Measurements from ENCODE around the gene ABCD4.
A peak's percentile ranks its signal among the peaks of the same experiment; 100 is the strongest.
"Not testable (repeated sequence)": the region's sequence is repeated elsewhere in the genome, so short reads cannot be mapped to it uniquely, and the experiment has no call there.

The ABCD4 gene

DNA sequence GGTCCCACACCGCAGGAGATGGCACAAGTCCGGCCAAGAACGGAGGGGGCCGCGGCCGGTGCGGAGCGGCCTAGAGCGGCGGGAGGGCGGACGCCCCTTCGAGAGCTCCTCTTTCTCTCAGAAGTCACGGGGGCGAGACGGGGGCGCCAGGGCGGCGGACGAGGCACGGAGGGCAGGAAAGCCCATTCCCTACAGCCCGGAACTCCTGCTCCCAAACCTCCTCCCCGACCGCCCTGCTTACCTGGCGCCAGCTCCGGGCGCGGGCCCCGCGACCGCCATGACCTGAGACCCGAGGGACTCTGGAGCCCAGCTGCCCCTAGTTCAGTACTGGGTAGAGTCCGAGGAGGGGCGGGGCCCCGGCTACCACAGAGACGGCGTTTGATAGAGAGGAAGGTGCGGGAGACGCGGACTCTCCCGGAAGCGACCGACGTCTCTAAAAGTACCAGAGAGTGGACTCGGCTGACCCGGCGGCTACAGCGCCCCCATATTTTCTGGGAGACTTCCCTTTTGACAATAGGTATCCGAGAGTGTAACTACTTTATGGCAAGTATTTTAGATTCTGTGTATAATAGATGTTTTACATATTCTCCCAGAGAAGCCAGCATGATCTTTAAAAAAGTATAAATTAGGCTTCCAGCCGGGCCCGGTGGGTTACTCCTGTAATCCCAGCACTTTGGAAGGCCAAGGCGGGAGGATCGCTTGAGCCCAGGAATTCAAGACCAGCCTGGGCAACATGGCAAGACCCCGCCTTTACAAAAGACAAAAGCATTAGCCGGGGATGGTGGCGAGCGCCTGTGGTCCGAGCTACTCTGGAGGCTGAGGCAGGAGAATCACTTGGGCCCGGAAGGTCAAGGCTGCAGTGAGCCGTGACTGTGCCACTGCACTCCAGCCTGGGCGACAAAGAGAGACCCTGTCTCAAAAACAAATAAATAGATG lies at the start of gene ABCD4:
Gene ABCD4 (minus strand): TSS at position 301 of the 936 bp plus-strand sequence. CDS start 22 bp downstream, at position 279.
- peak; percentile 65 to 78 (median 77) for DNase-seq (ENCODE audit: low read depth in 3 of 3)

DNA sequence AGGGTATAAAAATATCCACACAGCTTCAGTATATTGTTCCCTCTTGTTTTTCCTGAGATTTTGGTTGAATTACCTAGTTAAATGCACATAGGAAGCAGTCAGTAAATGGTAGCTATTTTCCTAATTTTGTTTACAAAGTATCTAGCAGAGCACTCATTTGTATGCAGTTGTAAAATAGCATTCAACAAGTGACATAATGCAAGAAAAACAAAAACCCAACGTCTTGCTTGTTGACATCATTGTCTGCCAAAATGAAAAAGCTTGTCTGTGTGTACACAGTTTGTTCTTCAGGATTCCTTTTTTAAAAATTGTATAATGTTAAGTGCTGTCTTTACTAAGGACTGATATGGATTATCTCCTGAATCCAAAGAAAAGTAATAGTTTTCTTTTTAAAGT lies 48.2 kb upstream of the ABCD4 start:
- no peak for DNase-seq (ENCODE audit: low read depth in 3 of 3)

DNA sequence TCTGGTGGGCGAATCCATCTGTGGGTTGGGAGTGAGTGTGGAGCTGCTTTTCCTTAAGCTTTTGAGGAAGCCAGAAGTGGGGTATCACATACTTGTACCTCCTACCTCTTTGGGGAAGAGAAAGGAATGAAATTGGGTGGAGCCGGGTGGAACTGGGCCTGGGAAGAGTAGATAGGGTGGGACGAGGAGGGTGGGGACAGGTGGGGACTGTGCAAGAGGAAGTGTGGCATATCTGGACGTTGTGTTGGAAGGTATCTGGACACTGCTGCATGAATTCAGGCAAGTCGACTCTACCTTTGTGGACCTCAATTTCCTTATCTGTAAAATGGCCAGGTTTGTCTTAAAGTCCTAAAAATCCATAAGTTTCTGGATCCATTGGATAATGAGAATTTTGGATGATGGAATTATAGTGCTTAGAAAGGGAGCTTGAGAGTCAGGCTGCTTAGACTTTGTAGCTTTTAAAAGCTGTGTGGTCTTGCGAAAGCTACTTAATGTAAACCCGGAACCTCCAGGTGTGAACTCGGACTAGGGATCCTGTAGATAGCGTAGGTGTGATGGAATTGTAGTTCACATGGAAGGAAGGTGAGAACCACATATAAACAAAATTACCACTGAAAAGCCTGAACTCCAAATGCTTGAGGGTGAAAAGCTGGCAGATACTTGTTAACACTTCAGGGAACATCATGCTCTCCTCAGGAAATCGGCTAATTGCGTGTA lies 47.6 kb upstream of the ABCD4 start:
- no peak for DNase-seq (ENCODE audit: low read depth in 3 of 3)

DNA sequence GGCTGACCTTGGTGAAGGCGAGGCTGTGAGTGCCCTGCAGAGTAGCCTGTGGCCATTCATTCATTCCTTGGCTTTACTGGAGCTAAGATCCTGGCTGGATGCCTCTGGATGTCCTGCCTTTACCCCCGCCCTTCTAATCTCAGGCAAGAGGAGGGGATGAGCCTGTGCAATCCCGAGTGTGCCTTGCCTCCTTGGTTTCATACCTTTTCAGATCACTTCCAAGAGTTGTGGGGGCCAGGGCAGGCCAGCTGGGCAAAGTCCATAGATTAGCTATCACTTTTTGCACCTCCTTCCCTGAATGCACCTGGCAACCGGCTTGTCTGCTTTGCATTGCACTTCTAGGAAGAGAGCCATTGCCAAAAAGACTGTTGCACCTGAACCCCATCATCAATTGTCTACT lies 47.0 kb upstream of the ABCD4 start:
- no peak for DNase-seq (ENCODE audit: low read depth in 3 of 3)

DNA sequence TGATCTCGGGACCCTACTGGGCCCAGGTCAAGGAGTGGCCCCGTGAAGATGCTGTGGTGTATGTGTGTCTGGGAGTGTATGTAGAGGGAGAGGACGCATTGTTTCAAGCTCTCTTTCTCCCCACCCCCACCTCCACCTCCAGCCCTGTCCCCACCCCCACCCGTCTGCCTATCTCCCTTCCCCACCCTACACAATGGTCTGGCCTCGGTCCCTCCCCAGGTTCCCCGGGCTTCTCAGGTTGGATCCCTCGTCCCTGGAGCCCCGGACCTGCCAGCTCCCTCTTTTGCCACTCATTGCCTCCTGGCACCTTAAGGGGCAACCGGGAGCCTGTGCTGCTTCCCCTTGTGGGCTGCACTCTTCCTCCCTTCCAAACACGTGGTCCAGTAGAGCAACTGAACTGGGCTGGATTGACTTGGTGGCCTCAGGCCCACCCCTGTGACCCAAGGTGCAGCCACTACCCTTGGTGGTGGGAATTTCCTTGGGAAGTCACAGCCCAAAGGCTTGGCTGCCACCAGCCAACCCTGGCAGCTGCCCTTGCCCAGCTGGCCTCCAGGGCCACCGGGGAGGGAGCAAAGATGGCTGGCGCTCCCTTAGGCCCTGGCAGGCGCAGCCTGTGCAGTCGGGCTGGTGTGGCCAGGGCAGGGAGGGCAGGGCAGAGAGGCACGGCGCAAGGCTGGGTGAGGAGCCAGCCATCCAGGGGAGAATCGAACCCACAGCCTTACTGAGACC lies 46.2 kb upstream of the ABCD4 start:
- no peak for DNase-seq (ENCODE audit: low read depth in 3 of 3)

DNA sequence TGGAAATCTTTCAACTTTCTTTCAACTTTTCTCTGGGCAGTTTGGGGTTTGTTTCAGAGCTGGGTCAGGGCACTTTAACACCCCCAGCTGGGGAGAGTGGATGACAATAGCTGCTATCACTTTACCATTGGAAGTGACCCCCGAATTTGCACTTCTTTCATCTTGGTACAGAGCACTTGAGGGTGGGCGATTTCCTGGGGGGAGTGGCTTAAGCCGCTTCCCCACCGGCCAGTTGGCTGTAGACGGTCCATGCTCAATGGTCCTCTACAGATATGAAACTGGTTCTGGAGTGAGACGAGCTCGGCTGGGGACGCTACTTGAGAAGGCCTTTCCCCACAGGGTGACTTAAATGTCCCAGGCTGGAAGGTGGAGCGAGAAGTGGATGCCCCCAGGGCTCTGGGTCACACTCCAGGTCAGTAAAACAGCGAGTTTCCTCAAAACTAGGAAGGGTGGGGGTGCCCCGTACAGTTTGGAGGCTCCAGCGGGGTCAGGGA lies 45.6 kb upstream of the ABCD4 start, which contains the start of gene VRTN:
Gene VRTN (plus strand): TSS at position 231 of the 494 bp plus-strand sequence. CDS start 8,313 bp downstream, outside the sequence.
- no peak for DNase-seq (ENCODE audit: low read depth in 3 of 3)

DNA sequence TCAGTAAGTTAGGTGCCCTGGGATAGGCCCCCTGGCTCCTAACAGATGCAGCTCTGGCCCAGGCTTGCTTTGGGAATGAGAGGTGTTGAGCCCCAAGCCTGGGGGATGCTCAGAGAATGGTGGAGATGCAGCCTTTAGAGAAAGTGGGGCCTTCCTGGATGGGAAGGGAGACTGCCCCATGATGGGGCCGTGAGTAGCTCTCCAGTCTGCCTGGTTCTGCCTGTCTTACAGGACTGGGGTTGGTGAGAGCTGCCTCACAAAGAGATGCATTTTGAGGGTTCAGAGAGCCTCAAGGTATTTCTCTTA lies 45.0 kb upstream of the ABCD4 start:
- no peak for DNase-seq (ENCODE audit: low read depth in 3 of 3)

DNA sequence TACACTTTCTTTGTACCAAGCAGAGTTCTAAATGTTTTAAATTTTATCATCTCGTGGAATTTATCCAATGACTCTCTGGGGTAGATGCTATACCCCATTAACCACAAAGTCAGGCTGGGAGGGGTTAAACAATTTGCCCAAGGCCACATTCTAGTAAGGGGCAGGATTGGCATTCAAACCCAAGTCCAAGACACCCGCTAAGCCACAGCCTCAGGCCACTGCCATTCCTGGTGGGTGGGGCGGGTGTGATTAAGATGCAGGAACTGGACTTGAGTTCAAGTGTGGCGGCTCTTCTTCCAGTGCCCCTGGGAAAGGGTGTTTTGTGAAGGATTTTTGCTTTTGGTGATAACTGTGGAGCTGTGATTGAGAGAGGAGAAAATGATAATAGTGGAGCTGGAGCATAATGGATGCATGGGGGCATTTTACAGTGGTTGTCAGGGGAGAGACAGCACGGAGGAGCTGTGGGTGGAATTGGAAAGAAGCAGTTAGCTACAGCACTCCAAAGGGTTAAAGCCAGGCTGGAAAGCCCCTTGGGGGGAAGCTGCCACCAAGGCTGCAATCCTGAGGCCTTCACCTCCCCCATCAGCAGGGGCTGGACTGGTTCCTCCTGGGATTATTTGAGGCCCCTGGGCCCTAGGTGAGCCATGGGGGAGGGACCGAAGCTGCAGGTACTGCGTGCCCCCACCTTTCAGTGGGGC lies 44.5 kb upstream of the ABCD4 start:
- no peak for DNase-seq (ENCODE audit: low read depth in 3 of 3)

DNA sequence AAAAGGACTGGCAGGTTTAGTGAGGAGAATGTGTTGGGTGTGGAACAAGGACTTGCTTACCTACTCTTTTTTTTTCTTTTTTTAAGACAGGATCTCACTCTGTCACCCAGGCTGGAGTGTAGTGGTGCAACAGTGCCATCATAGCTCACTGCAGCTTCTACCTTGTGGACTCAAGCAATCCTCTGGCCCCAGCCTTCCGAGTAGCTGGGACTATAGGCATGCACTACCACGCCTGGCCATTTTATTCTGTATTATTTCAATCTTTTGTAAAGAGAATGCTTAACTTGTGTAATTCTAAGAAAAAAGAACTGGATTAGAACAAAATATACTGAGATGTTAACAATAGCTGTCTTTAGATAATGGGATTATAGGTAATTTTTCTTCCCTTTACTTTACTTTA lies 43.6 kb upstream of the ABCD4 start:
- DNase-seq (ENCODE audit: low read depth in 3 of 3): no peak

DNA sequence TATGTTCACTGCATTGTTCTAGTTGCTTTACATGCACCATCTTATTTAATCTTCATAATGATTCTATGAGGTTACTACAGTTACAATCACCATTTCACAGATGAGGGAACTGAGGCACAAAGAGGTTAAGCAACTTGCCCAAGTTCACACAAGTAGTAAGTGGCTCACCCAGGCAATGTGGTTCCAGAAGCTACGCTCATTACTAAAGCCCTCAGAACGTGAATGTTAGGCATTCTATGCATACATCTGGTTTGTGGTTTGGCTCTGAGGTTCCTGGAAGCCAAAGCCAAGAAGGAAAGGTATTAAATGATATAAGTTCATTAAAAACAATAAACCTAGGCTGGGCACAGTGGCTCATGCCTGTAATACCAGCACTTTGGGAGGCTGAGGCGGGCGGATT lies 31.2 kb upstream of the ABCD4 start:
- no peak for DNase-seq (ENCODE audit: low read depth in 3 of 3)

DNA sequence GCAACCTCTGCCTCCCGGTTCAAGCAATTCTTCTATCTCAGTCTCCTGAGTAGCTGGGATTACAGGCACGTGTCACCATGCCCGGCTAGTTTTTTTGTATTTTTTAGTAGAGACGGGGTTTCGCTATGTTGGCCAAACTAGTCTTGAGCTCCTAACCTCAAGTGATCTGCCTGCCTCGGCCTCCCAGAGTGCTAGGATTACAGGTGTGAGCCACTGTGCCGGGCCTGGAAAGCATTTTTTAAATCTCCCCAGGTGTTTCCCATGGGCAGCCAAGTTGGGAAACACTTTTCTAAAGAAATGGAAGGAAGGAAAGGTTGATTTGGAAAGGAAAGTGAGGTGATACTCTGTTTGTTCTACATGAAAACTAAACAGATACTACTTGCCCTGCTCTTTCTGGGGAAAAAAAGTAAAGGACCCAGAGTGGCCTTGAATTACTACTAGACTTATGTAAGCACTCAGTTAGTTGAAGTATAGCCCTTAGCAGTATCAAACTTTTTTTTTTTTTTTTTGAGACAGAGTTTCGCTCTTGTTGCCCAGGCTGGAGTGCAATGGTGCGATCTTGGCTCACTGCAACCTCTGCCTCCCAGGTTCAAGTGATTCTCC lies 27.3 kb upstream of the ABCD4 start:
- not testable (repeated sequence) for DNase-seq (ENCODE audit: low read depth in 3 of 3)

DNA sequence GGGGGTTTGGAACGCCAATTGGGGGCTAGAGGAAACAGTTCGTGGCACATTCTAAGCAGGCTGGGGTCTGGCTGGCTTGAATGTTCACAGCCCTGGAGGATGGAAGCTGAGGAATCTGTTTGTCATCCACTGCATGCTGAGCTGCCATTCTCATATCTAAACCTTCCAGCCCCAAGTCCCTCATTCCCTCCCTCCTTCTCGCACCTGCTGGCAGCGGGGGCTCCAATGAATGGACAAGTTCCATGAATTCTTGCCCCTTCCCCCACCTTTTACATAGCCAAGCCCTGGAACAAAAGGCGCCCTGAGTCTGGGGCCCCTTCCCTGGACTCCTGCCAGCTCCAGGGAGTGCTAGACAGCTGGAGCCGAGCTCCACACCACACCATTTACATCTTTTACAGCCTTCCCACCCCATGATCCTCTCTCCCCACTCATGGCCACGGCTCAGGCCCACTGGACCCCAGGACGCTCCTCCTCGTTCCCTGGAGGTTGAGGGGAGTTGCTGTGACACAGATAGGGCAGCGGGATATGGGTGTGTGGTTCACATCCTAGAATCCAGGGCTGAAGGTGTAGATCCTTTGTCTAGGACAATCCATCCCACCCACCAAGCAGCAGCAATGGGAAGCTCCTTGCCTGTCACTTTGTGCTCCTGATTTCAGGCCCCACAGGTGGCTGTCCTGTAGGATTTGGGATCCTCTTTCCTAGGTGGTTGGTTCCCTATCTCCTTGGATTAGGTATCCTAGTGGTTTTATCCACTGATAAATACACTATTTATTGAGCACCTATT lies 23.8 kb upstream of the ABCD4 start:
- DNase-seq (ENCODE audit: low read depth in 3 of 3): no peak

DNA sequence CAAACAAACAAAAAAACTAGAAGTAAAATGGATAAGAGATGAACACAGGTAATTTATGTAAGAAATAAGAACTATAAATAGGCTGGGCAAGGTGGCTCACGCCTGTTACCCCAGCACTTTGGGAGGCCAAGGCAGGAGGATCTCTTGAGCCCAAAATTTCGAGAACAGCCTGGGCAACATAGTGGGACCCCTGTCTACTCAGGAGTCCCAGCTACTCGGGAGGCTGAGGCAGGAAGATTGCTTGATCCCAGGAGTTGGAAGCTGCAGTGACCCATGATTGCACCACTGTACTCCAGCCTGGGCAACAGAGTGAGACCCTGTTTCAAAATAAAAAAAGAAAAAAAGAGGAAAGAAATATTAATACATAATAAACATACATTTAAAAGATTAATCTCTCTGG lies 22.7 kb upstream of the ABCD4 start:
- no peak for DNase-seq (ENCODE audit: low read depth in 3 of 3)

DNA sequence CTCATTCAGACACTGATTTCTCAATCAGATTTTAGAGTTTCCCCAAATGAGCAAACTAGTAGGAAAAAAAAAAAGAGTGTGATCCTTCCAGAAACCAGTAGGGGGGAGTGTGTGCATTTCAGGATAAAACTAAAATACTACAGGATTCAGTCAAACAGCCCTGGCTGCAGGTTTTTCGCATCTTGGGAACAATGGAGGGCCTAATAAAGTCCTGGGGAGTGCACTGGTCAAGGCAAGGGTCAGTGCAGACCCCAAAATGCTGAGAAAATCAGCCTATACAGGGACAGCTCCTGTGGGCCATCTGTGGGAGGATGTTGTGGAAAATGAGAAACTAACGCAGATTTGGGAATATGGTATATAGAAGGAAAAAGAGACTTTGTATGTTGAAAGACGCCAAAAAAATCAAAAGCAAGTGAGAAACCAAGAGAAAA lies 22.2 kb upstream of the ABCD4 start:
- no peak for DNase-seq (ENCODE audit: low read depth in 3 of 3)

DNA sequence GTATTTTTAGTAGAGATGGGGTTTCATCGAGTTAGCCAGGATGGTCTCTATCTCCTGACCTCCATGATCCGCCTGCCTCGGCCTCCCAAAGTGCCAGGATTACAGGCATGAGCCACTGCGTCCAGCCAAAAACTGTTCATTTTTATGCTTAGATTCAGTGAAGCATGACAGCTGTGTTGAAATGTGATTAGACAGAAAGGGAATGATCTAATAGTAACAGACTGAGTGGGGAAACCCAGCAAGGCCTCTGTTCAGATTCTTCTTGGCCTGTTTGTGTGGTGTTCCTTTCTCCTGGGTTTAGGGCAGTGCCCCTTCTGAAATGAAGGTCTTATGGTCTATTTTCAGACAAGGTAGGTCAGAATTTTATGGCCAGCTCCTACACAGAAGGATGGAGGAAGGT lies 11.8 kb upstream of the ABCD4 start:
- no peak for DNase-seq (ENCODE audit: low read depth in 3 of 3)

DNA sequence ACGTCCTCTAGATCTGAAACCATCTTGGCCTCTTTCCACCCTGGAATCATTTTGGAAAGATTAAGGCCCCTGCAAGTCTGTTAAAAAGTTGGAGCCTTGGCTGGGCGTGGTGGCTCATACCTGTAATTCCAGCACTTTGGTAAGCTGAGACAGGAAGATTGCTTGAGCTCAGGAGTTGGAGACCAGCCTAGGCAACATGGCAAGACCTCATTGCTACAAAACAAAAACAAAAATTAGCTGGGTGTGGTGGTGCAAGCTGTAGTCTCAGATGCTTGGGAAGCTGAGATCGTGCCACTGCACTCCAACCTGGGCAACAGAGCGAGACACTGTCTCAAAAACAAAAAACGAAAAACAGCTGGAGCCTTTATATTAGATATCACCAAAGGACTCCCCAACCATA lies 10.9 kb upstream of the ABCD4 start:
- no peak for DNase-seq (ENCODE audit: low read depth in 3 of 3)

DNA sequence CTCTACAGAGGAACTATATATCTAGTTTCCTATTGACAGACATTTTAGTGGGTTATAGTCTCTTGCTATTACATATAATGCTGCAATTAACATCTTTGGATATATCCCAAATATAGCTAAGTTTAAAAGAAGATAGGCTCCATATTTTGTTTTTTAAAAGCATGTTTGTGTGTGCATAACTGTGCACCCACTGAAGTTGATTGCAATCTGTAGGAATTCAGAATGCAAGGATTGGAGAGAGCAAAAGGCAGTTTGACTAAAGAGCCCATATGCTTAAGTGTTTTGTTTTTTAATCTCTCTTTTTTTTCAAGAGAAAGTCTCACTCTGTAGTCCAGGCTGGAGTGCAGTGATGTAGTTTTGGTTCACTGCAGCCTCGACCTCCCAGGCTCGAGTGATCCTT lies 9.4 kb upstream of the ABCD4 start:
- DNase-seq (ENCODE audit: low read depth in 3 of 3): no peak

DNA sequence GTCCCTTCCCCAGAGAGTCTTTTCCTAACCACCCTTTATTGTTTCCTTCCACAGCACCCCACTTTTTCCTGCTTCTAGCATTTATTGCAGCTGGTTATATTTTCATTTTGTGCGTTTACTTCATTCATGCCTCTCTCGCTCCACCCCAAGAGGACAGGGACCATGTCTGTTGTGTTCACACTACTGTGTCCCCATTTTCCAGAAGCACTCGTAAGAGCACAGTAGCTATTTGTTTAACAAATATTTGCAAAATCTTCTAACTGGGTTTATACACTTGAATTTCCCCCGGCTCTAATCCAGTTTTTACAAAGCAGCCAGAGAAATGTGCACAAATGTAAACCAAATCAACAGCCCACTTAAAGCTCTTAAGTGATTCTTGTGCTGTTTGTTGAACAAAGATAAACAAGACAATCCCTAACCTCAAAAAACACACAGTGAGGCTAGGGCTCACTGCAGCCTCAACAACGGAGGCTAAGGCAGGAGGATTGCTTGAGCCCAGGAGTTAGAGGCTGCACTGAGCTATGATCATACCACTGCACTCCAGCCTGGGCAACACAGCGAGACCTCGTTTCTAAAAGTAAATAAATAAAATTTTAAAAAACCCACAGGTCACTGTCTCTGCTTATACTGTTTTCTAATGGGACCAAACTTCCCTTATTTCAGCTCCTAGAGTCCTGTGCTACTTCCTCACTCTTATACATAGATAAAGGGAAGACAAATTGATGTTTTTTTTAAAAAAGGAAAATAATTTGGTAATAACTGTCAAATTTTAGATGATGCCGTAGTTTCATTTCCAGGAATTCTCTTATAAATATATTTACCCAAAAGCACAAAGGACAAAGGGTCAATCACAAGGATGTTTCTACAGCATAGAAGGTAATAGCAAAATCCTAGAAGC lies 6.6 kb upstream of the ABCD4 start:
- no peak for DNase-seq (ENCODE audit: low read depth in 3 of 3)

DNA sequence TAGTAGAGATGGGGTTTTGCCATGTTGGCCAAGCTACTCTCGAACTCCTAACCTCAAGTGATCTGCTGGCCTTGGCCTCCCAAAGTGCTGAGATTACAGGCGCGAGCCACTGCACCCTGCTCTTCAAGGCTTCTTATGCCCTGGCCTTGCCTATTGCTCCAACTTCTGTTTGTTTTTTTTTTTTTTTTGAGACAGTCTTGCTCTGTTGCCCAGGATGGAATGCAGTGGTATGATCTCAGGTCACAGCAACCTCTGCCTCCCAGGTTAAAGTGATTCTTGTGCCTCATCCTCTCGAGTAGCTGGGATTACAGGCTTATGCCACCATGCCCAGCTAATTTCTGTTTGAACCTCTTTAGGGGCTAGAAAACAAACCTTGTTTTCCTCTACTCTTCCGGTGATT lies 6.0 kb upstream of the ABCD4 start:
- no peak for DNase-seq (ENCODE audit: low read depth in 3 of 3)

Data from stimulated activated CD4-positive, alpha-beta T cell treated with anti-CD3 and anti-CD28 coated beads, TNF-alpha, amount 100 ng/mL, for 48 hours (primary cell).